Endothelial cell (in vitro differentiated cells): ENCODE results near the gene PTPN6. TPM values are rescaled to one million over a fixed set of nuclear protein-coding genes. Genes with fewer than 3 reads are reported as not detected.
A peak's percentile ranks its signal among the peaks of the same experiment; 100 is the strongest.

Experiments used
- DNase-seq: peaks from one replicate; pipeline ENCODE4 v3.0.0; 2021; ENCODE audit warnings: low spot score
- H3K27ac Mint-ChIP-seq: one replicate; pipeline ENCODE4 v1.8.0; 2021; ENCODE audit warnings: mixed read lengths, inconsistent platforms; ENCODE audit not compliant: unreplicated experiment
- H3K27me3 Mint-ChIP-seq: one replicate; pipeline ENCODE4 v1.8.0; 2021; ENCODE audit warnings: mild to moderate bottlenecking, moderate library complexity, mixed read lengths, inconsistent platforms; ENCODE audit not compliant: unreplicated experiment
- H3K36me3 Mint-ChIP-seq: one replicate; pipeline ENCODE4 v1.8.0; 2021; ENCODE audit warnings: mild to moderate bottlenecking, low read depth, mixed read lengths, inconsistent platforms; ENCODE audit not compliant: unreplicated experiment
- H3K4me1 Mint-ChIP-seq: one replicate; pipeline ENCODE4 v1.8.0; 2021; ENCODE audit warnings: mild to moderate bottlenecking, mixed read lengths, inconsistent platforms; ENCODE audit not compliant: unreplicated experiment
- H3K4me3 Mint-ChIP-seq: one replicate; pipeline ENCODE4 v1.8.0; 2021; ENCODE audit warnings: mild to moderate bottlenecking, mixed read lengths, inconsistent platforms; ENCODE audit not compliant: unreplicated experiment
- H3K9me3 Mint-ChIP-seq: one replicate; pipeline ENCODE4 v1.8.0; 2021; ENCODE audit warnings: mixed read lengths, inconsistent platforms; ENCODE audit not compliant: unreplicated experiment
- total RNA-seq: library from RNA; stranded (reverse); fragmentation: NEBNext Ultra II Directional; extraction: Animal tissue kit (Norgen Biotek cat#: 25700); gene quantifications from one replicate; pipeline ENCODE4 v1.2.1, GENCODE V29; 2021; ENCODE audit not compliant: unreplicated experiment
- TF ChIP-seq, protein P1 (sequence below): fragments of 200-600 bp; sonication (generic); IDR thresholded peaks from one replicate; pipeline ENCODE4 v1.5.0; 2021; ENCODE audit warnings: antibody characterized with exemption; ENCODE audit not compliant: unreplicated experiment

The PTPN6 gene
- total RNA-seq, 1 donor from 2014 or later: 22.1 TPM

DNA sequence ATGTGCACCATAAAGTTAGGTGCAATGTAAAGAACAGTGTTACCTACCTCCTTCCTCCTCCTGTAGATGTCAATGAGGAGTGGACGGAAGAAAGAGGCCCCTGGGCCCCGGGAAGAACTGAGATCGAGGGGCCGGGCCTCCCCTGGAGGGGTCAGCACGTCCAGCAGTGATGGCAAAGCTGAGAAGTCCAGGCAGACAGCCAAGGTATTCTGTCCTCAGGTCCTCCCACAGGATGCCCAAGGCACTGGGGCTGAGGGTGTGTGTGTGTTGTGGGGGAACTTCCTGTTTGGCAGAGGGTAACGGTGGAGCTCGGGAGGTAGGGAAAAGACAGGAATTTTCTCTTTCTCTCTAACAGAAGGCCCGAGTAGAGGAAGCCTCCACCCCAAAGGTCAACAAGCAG, 17.0 kb upstream of the PTPN6 start:
- DNase-seq: no peak
- Mint-ChIP-seq H3K36me3 (peaks cover 42% of the 10 kb centered on the region), H3K27ac (peak overlapping the region; percentile 93), H3K9me3 (no peaks in the 10 kb centered on the region), H3K27me3 (peaks cover 25% of the 10 kb centered on the region), H3K4me3 (peak overlapping the region; percentile 71), H3K4me1 (peaks cover 61% of the 10 kb centered on the region)
- TF ChIP-seq, protein P1, sequence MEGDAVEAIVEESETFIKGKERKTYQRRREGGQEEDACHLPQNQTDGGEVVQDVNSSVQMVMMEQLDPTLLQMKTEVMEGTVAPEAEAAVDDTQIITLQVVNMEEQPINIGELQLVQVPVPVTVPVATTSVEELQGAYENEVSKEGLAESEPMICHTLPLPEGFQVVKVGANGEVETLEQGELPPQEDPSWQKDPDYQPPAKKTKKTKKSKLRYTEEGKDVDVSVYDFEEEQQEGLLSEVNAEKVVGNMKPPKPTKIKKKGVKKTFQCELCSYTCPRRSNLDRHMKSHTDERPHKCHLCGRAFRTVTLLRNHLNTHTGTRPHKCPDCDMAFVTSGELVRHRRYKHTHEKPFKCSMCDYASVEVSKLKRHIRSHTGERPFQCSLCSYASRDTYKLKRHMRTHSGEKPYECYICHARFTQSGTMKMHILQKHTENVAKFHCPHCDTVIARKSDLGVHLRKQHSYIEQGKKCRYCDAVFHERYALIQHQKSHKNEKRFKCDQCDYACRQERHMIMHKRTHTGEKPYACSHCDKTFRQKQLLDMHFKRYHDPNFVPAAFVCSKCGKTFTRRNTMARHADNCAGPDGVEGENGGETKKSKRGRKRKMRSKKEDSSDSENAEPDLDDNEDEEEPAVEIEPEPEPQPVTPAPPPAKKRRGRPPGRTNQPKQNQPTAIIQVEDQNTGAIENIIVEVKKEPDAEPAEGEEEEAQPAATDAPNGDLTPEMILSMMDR: no peak

DNA sequence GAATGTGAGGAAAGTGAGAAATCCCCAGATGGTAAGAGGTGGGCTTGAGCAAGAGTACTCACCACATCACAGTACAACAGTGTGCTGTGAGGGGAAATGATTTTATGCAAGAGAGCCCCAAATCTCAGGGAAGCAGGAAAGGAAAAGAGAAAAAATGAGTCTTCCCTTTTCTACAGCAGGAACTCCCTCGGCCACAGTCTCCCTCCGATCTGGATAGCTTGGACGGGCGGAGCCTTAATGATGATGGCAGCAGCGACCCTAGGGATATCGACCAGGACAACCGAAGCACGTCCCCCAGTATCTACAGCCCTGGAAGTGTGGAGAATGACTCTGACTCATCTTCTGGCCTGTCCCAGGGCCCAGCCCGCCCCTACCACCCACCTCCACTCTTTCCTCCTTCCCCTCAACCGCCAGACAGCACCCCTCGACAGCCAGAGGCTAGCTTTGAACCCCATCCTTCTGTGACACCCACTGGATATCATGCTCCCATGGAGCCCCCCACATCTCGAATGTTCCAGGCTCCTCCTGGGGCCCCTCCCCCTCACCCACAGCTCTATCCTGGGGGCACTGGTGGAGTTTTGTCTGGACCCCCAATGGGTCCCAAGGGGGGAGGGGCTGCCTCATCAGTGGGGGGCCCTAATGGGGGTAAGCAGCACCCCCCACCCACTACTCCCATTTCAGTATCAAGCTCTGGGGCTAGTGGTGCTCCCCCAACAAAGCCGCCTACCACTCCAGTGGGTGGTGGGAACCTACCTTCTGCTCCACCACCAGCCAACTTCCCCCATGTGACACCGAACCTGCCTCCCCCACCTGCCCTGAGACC, 15.6 kb upstream of the PTPN6 start:
- Mint-ChIP-seq H3K27ac (peak overlapping the region; percentile 93), H3K4me1 (peaks cover 57% of the 10 kb centered on the region), H3K9me3 (no peaks in the 10 kb centered on the region), H3K4me3 (peak overlapping the region; percentile 77), H3K27me3 (peaks cover 26% of the 10 kb centered on the region), H3K36me3 (peaks cover 48% of the 10 kb centered on the region)
- TF ChIP-seq, protein P1: no peak
- no peak for DNase-seq

DNA sequence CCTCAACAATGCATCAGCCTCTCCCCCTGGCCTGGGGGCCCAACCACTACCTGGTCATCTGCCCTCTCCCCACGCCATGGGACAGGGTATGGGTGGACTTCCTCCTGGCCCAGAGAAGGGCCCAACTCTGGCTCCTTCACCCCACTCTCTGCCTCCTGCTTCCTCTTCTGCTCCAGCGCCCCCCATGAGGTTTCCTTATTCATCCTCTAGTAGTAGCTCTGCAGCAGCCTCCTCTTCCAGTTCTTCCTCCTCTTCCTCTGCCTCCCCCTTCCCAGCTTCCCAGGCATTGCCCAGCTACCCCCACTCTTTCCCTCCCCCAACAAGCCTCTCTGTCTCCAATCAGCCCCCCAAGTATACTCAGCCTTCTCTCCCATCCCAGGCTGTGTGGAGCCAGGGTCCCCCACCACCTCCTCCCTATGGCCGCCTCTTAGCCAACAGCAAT, 14.9 kb upstream of the PTPN6 start:
- DNase-seq: no peak
- Mint-ChIP-seq H3K27ac (peak overlapping the region; percentile 36), H3K9me3 (no peaks in the 10 kb centered on the region), H3K36me3 (peaks cover 47% of the 10 kb centered on the region), H3K27me3 (peaks cover 21% of the 10 kb centered on the region), H3K4me1 (peaks cover 53% of the 10 kb centered on the region), H3K4me3 (peak overlapping the region; percentile 74)
- TF ChIP-seq, protein P1: no peak

DNA sequence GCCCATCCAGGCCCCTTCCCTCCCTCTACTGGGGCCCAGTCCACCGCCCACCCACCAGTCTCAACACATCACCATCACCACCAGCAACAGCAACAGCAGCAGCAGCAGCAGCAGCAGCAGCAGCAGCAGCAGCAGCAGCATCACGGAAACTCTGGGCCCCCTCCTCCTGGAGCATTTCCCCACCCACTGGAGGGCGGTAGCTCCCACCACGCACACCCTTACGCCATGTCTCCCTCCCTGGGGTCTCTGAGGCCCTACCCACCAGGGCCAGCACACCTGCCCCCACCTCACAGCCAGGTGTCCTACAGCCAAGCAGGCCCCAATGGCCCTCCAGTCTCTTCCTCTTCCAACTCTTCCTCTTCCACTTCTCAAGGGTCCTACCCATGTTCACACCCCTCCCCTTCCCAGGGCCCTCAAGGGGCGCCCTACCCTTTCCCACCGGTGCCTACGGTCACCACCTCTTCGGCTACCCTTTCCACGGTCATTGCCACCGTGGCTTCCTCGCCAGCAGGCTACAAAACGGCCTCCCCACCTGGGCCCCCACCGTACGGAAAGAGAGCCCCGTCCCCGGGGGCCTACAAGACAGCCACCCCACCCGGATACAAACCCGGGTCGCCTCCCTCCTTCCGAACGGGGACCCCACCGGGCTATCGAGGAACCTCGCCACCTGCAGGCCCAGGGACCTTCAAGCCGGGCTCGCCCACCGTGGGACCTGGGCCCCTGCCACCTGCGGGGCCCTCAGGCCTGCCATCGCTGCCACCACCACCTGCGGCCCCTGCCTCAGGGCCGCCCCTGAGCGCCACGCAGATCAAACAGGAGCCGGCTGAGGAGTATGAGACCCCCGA, 14.3 kb upstream of the PTPN6 start:
- Mint-ChIP-seq H3K4me3 (peak overlapping the region; percentile 74), H3K36me3 (peaks cover 47% of the 10 kb centered on the region), H3K4me1 (peaks cover 52% of the 10 kb centered on the region), H3K27ac (peak overlapping the region; percentile 36), H3K9me3 (no peaks in the 10 kb centered on the region), H3K27me3 (peaks cover 21% of the 10 kb centered on the region)
- DNase-seq: no peak
- TF ChIP-seq, protein P1: no peak
